K562 (cell line): ENCODE measurements around the gene SLC26A3. TPM values are rescaled to one million over a fixed set of nuclear protein-coding genes. Genes with fewer than 3 reads are reported as not detected.

Experiments used
- ATAC-seq: fragments of 200-7000 bp; cut with Tn5 transposase; 3 replicates; pipeline ENCODE4 v1.9.1; 2020; ENCODE audit warnings: moderate library complexity
- BruUV-seq: library from RNA; stranded (reverse); fragments of 400-500 nt; replicated peaks from 2 replicates; lab custom pipeline; 2021; lab: Mats Ljungman, UMichigan
- CTCF ChIA-PET: fragments of 300-600 bp; formaldehyde crosslinking; extraction: SDS; loops from one replicate; lab custom pipeline; 2021; ENCODE audit warnings: low intra/inter-chr PET ratio; lab: Yijun Ruan, JAX
- POLR2A ChIA-PET: fragments of 300-600, 350-650 bp; sonication (Branson Sonifier 250); formaldehyde crosslinking; extraction: SDS; loops from one replicate; lab custom pipeline; 2021; ENCODE audit warnings: antibody characterized with exemption, inconsistent platforms; lab: Yijun Ruan, JAX
- DNase-seq, 4 experiments: peaks; one replicate each; pipeline versions ENCODE4 v3.0.0 to v3.0.0-alpha.2; 2011 to 2018; ENCODE audit warnings: low spot score in 3 of 4, mixed read lengths in 3 of 4; ENCODE audit errors: extremely low read depth in 1 of 4
- FAIRE-seq: peaks from 2 replicates; lab custom pipeline; 2011; peaks lifted over from hg19 to GRCh38; lab: Jason Lieb, UNC
- H2AFZ ChIP-seq: 2 replicates; pipeline ENCODE4 v1.6.0; 2011; ENCODE audit warnings: low read depth, low read length, control low read depth, inconsistent platforms
- H3K27ac ChIP-seq: fragments of 200-600 bp; 3 replicates; pipeline ENCODE4 v1.8.0; 2011; ENCODE audit warnings: low read depth, mild to moderate bottlenecking, control low read depth, inconsistent platforms, low read length, moderate library complexity, mixed read lengths; ENCODE audit errors: extremely low read depth
- H3K27me3 ChIP-seq, 2 experiments: fragments of 300-600 bp in 1 of 2; 2 replicates in 1 of 2; 3 replicates in 1 of 2; pipeline versions ENCODE4 v1.6.0 to v1.8.0; 2011; ENCODE audit warnings: inconsistent platforms in 2 of 2, low read length in 2 of 2, mild to moderate bottlenecking in 1 of 2, mixed read lengths in 1 of 2, moderate library complexity in 1 of 2; ENCODE audit not compliant: control insufficient read depth in 2 of 2, insufficient read depth in 2 of 2
- H3K36me3 ChIP-seq: fragments of 300-600 bp; 3 replicates; pipeline ENCODE4 v1.8.0; 2011; ENCODE audit warnings: mild to moderate bottlenecking, low read length, inconsistent platforms; ENCODE audit not compliant: control insufficient read depth, insufficient read depth
- H3K4me1 ChIP-seq, 2 experiments: fragments of 200-600 bp in 1 of 2; replicated peaks in 1 of 2; 2 replicates in 1 of 2; 3 replicates in 1 of 2; pipeline versions ENCODE4 v1.5.1 to v1.8.0; 2011; ENCODE audit warnings: inconsistent platforms in 2 of 2, low read length in 2 of 2, mild to moderate bottlenecking in 1 of 2, mixed read lengths in 1 of 2, moderate library complexity in 1 of 2; ENCODE audit not compliant: control insufficient read depth in 2 of 2, insufficient read depth in 2 of 2
- H3K4me2 ChIP-seq: 2 replicates; pipeline ENCODE4 v1.6.1; 2011; ENCODE audit warnings: low read length, control low read depth, inconsistent platforms, mixed read lengths; ENCODE audit not compliant: insufficient read depth
- H3K4me3 ChIP-seq: fragments of 200-600 bp; sonication (generic), shearing (Covaris generic); 2 replicates; pipeline ENCODE4 v1.5.1; 2016; ENCODE audit warnings: control low read depth, inconsistent platforms
- H3K79me2 ChIP-seq: fragments of 200-600 bp; 3 replicates; pipeline ENCODE4 v1.8.0; 2011; ENCODE audit warnings: low read length, inconsistent platforms; ENCODE audit not compliant: control insufficient read depth, insufficient read depth
- H3K9ac ChIP-seq, 2 experiments: 2 replicates each; pipeline versions ENCODE4 v1.6.0 to v1.6.1; 2011; ENCODE audit warnings: low read depth in 2 of 2, low read length in 2 of 2, control low read depth in 1 of 2, inconsistent platforms in 1 of 2, mild to moderate bottlenecking in 1 of 2, mixed read lengths in 1 of 2; ENCODE audit not compliant: insufficient read depth in 1 of 2
- H3K9me1 ChIP-seq: one replicate; pipeline ENCODE4 v1.6.0; 2011; ENCODE audit warnings: inconsistent platforms, mild to moderate bottlenecking, low read length, moderate library complexity; ENCODE audit not compliant: control insufficient read depth, insufficient read depth
- H3K9me3 ChIP-seq: replicated peaks from 2 replicates; pipeline ENCODE4 v1.5.1; 2011; ENCODE audit warnings: low read depth, low read length, inconsistent platforms; ENCODE audit not compliant: control insufficient read depth, insufficient read depth
- H4K20me1 ChIP-seq: replicated peaks from 2 replicates; pipeline ENCODE4 v1.6.1; 2011; ENCODE audit warnings: low read length, inconsistent platforms, mixed read lengths; ENCODE audit not compliant: control insufficient read depth, insufficient read depth
- KLF13 ChIP-seq: fragments of 450-650 bp; IDR thresholded peaks from 2 replicates; pipeline ENCODE4 v1.6.1; 2016; ENCODE audit warnings: missing genetic modification characterization, low read depth, mild to moderate bottlenecking, missing compliant biosample characterization, moderate library complexity, borderline replicate concordance
- VEZF1 ChIP-seq: fragments of 200-800 bp; sonication (Bioruptor generic); IDR thresholded peaks from 2 replicates; pipeline ENCODE4 v1.6.1; 2017; ENCODE audit warnings: missing genetic modification characterization, missing compliant biosample characterization
- ZNF408 ChIP-seq: fragments of 250-450 bp; sonication (Bioruptor Pico); IDR thresholded peaks from 2 replicates; pipeline ENCODE4 v1.4.0; 2020; ENCODE audit warnings: low read depth, mild to moderate bottlenecking, moderate library complexity
- ZZZ3 ChIP-seq: fragments of 450-650 bp; IDR thresholded peaks from 2 replicates; pipeline ENCODE4 v1.6.1; 2016; ENCODE audit warnings: antibody characterized with exemption, mild to moderate bottlenecking, moderate library complexity
- WGBS: fragments of 100-300 bp; shearing (Covaris generic); methylation state at CpG from one replicate; pipeline ENCODE4 v1.1.6; 2016; ENCODE audit warnings: low coverage, mixed read lengths; ENCODE audit not compliant: insufficient coverage; ENCODE audit errors: missing lambda C conversion rate; 5-methylcytosine and 5-hydroxymethylcytosine counted together
- in situ Hi-C: fragments of 300-500 bp; cut with MboI; formaldehyde crosslinking; loops from 4 replicates; pipeline ENCODE4 v1.15.0; 2018; ENCODE audit warnings: inconsistent platforms, mixed read lengths
- intact Hi-C: fragments of 100-400 bp; cut with micrococcal nuclease; formaldehyde crosslinking; loops from 2 replicates; pipeline ENCODE4 v1.14.2; 2022
- polyA plus RNA-seq, 8 experiments: library from polyadenylated mRNA; depleted of rRNA in 4 of 8; stranded (reverse) in 5 of 8; unstranded in 3 of 8; fragments of >200 nt; fragmentation: Nextera tagmentation in 2 of 8; fragmentation: Illumina TruSeq in 1 of 8; extraction: Ambion mirVana in 2 of 8; extraction: Trizol in 1 of 8; gene quantifications; 2 replicates each; pipeline versions ENCODE4 v1.2.1 to v1.2.3, GENCODE V29; 2011 to 2014; ENCODE audit warnings: inconsistent platforms in 1 of 8, missing spikeins in 1 of 8
- total RNA-seq, 7 experiments: library from RNA; depleted of rRNA in 6 of 7; stranded (reverse); fragments of >200 nt in 6 of 7; fragmentation: Illumina TruSeq in 2 of 7; extraction: Trizol in 2 of 7; gene quantifications; 2 replicates each; pipeline versions ENCODE4 v1.2.1 to v1.2.3, GENCODE V29; 2011 to 2021; ENCODE audit warnings: low replicate concordance in 1 of 7

Gene SLC26A3
- total and polyA plus RNA-seq, 9 of the 15 experiments (the other 6 are each of a cell fraction or from before 2014, with no cell fraction given), result 0.86 TPM; not detected in 8

- no peak for DNase-seq
- FAIRE-seq, result no peak
- Histone ChIP-seq H3K9me3 (no peaks in the 10 kb centered on the region), H3K9me1 (peaks cover 4% of the 10 kb centered on the region), H3K4me2 (no peak overlapping the region), H3K27me3 (no peaks in the 10 kb centered on the region), H3K9ac (no peak overlapping the region), H3K27ac (no peak overlapping the region), H3K4me1 (no peaks in the 10 kb centered on the region; a peak in 1 of 5 replicates), H3K4me3 (no peak overlapping the region), H3K36me3 (peaks cover 87% of the 10 kb centered on the region), H3K79me2 (peaks cover 45% of the 10 kb centered on the region), H4K20me1 (peaks cover 3% of the 10 kb centered on the region; the same call in 1 of the 2 replicates), H2AFZ (no peak overlapping the region)
- no peak for TF ChIP-seq KLF13 (tag)
- TF ChIP-seq ZZZ3, result no peak
- no peak for TF ChIP-seq ZNF408 (CRISPR knock-in tag)
- TF ChIP-seq VEZF1, result no peak
- intact Hi-C loops, result no loop called here
- ChIA-PET POLR2A (interaction anchor here (1.0 kb wide), 1 partner anchor 10 kb away, joined by 3 read pairs; no protein-coding TSS in a partner anchor), CTCF (no interaction called here)
- in situ Hi-C loops, result no loop called here
- WGBS, result 97% methylated on average over 7 of the region's 7 CpGs
- no TSS peak for BruUV-seq
- no peak for ATAC-seq
Observed at GRCh38 chr7:107751113-107751512, 51.9 kb downstream of the SLC26A3 start.
